CD14-positive monocyte (primary cell): Measurements from ENCODE around the gene KXD1. TPM values are rescaled to one million over a fixed set of nuclear protein-coding genes. Genes with fewer than 3 reads are reported as not detected.

ENCODE experiments used
- DNase-seq, 3 donors: peaks; one replicate each; pipeline ENCODE4 v3.0.0-alpha.2; 2011 to 2022
- H2AFZ ChIP-seq: 2 replicates; pipeline ENCODE4 v1.6.0; 2012; ENCODE audit warnings: mild to moderate bottlenecking, low read depth, low read length, inconsistent platforms; ENCODE audit not compliant: insufficient read depth, poor library complexity, severe bottlenecking
- H3K27ac ChIP-seq, 2 donors: 1 replicate in 1 of 2; 2 replicates in 1 of 2; pipeline ENCODE4 v1.5.1; 2012 to 2013; ENCODE audit warnings: low read length in 2 of 2, control low read depth in 1 of 2, inconsistent platforms in 1 of 2, low read depth in 1 of 2, mild to moderate bottlenecking in 1 of 2
- H3K27me3 ChIP-seq, 2 donors: one replicate each; pipeline versions ENCODE4 v1.6.0 to v1.6.1; 2011 to 2013; ENCODE audit warnings: low read length in 2 of 2; ENCODE audit not compliant: control insufficient read depth in 2 of 2, insufficient read depth in 2 of 2
- H3K36me3 ChIP-seq, 2 donors: replicated peaks in 1 of 2; 1 replicate in 1 of 2; 2 replicates in 1 of 2; pipeline versions ENCODE4 v1.5.1 to v1.6.1; 2012 to 2013; ENCODE audit warnings: low read length in 2 of 2, control low read depth in 1 of 2, inconsistent platforms in 1 of 2, mild to moderate bottlenecking in 1 of 2; ENCODE audit not compliant: insufficient read depth in 2 of 2, control insufficient read depth in 1 of 2
- H3K4me1 ChIP-seq, 2 donors: 1 replicate in 1 of 2; 2 replicates in 1 of 2; pipeline versions ENCODE4 v1.5.1 to v1.6.1; 2012 to 2013; ENCODE audit warnings: low read length in 2 of 2, control low read depth in 1 of 2, inconsistent platforms in 1 of 2, mild to moderate bottlenecking in 1 of 2, moderate library complexity in 1 of 2; ENCODE audit not compliant: insufficient read depth in 2 of 2, control insufficient read depth in 1 of 2
- H3K4me2 ChIP-seq: replicated peaks from 2 replicates; pipeline ENCODE3; 2012; ENCODE audit warnings: low read length, moderate library complexity, mild to moderate bottlenecking; ENCODE audit not compliant: poor library complexity, severe bottlenecking; ENCODE audit errors: extremely low read depth
- H3K4me3 ChIP-seq, 3 experiments: fragments of 200-600 bp in 1 of 3; sonication (generic) in 1 of 3; replicated peaks in 1 of 3; 1 replicate in 2 of 3; 2 replicates in 1 of 3; pipeline ENCODE4 v1.5.1; 2011 to 2013; ENCODE audit warnings: low read length in 3 of 3, mild to moderate bottlenecking in 3 of 3, control low read depth in 2 of 3, low read depth in 2 of 3, inconsistent platforms in 1 of 3, moderate library complexity in 1 of 3
- H3K79me2 ChIP-seq: 2 replicates; pipeline ENCODE4 v1.6.0; 2012; ENCODE audit warnings: mild to moderate bottlenecking, control low read depth, inconsistent platforms, low read length, moderate library complexity; ENCODE audit not compliant: insufficient read depth
- H3K9ac ChIP-seq: 2 replicates; pipeline ENCODE4 v1.6.0; 2017; ENCODE audit warnings: low read length, mild to moderate bottlenecking; ENCODE audit not compliant: insufficient read depth, poor library complexity, severe bottlenecking
- H3K9me3 ChIP-seq, 2 donors: replicated peaks in 1 of 2; 1 replicate in 1 of 2; 2 replicates in 1 of 2; pipeline versions ENCODE4 v1.5.1 to v1.6.1; 2012 to 2013; ENCODE audit warnings: low read length in 2 of 2, control low read depth in 1 of 2; ENCODE audit not compliant: control insufficient read depth in 1 of 2, insufficient read depth in 1 of 2
- H4K20me1 ChIP-seq: 2 replicates; pipeline ENCODE4 v1.6.0; 2012; ENCODE audit warnings: mild to moderate bottlenecking, low read length, control low read depth, moderate library complexity; ENCODE audit not compliant: insufficient read depth
- H3K27ac Mint-ChIP-seq, 7 donors: one replicate each; pipeline ENCODE4 v1.8.0; 2020; ENCODE audit warnings: mild to moderate bottlenecking in 7 of 7, mixed read lengths in 7 of 7, moderate library complexity in 6 of 7, inconsistent platforms in 2 of 7
- H3K27me3 Mint-ChIP-seq, 3 donors: one replicate each; pipeline ENCODE4 v1.8.0; 2021 to 2022; ENCODE audit warnings: low read depth in 3 of 3, mild to moderate bottlenecking in 3 of 3, mixed read lengths in 3 of 3, moderate library complexity in 3 of 3, inconsistent platforms in 1 of 3
- H3K36me3 Mint-ChIP-seq, 2 donors: one replicate each; pipeline ENCODE4 v1.8.0; 2020; ENCODE audit warnings: mixed read lengths in 2 of 2, inconsistent platforms in 1 of 2, mild to moderate bottlenecking in 1 of 2
- H3K4me1 Mint-ChIP-seq: one replicate; pipeline ENCODE4 v1.8.0; 2020; ENCODE audit warnings: mild to moderate bottlenecking, mixed read lengths
- H3K4me3 Mint-ChIP-seq, 2 donors: one replicate each; pipeline ENCODE4 v1.8.0; 2020; ENCODE audit warnings: mild to moderate bottlenecking in 2 of 2, mixed read lengths in 2 of 2, moderate library complexity in 1 of 2
- H3K9me3 Mint-ChIP-seq, 7 donors: one replicate each; pipeline ENCODE4 v1.8.0; 2020 to 2022; ENCODE audit warnings: mixed read lengths in 7 of 7, mild to moderate bottlenecking in 6 of 7, moderate library complexity in 6 of 7, inconsistent platforms in 2 of 7
- WGBS: methylation state at CpG from one replicate; pipeline ENCODE4 v1.1.5; 2013; ENCODE audit warnings: missing lambda C conversion rate; ENCODE audit not compliant: insufficient coverage; 5-methylcytosine and 5-hydroxymethylcytosine counted together
- intact Hi-C, 2 donors: fragments of 100-400 bp; cut with micrococcal nuclease; formaldehyde crosslinking; loops; one replicate each; pipeline versions ENCODE4 v1.15.0 to v1.15.1; 2023
- polyA minus RNA-seq: library from RNA; depleted of rRNA, polyadenylated mRNA; stranded (reverse); fragments of >200 nt; gene quantifications from 2 replicates; pipeline ENCODE4 v1.2.3, GENCODE V29; 2012
- polyA plus RNA-seq, 3 donors: library from polyadenylated mRNA; depleted of rRNA in 1 of 3; unstranded in 2 of 3; stranded (reverse) in 1 of 3; fragments of 300-500 nt in 2 of 3; fragments of >200 nt in 1 of 3; fragmentation: Illumina TruSeq in 2 of 3; gene quantifications; 1 replicate in 2 of 3; 2 replicates in 1 of 3; pipeline ENCODE4 v1.2.3, GENCODE V29; 2012 to 2021
- total RNA-seq, 12 experiments: library from RNA in 1 of 12; stranded (reverse) in 1 of 12; fragments of 120-200 nt in 1 of 12; gene quantifications; one replicate each; pipeline ENCODE4 v1.2.4 and lab custom pipeline; 2013 to 2026; ENCODE audit warnings: mixed read lengths in 6 of 12, inconsistent platforms in 1 of 12
- TF ChIP-seq, protein P1 (sequence below): fragments of 200-600 bp; IDR thresholded peaks from one replicate; pipeline ENCODE4 v1.8.0; 2022; ENCODE audit warnings: antibody characterized with exemption, mild to moderate bottlenecking

The KXD1 gene, protein sequence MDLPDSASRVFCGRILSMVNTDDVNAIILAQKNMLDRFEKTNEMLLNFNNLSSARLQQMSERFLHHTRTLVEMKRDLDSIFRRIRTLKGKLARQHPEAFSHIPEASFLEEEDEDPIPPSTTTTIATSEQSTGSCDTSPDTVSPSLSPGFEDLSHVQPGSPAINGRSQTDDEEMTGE
- 58.5 TPM for total RNA-seq (2013)
- polyA plus RNA-seq (100 to 1,000 TPM in 1 of 3 donors, 10 to 100 TPM in 2; 74.4 to 194 (median 87.9) TPM), polyA minus RNA-seq (51.1 and 87.2 TPM in 2 replicates), total RNA-seq (lab: John Stamatoyannopoulos, UW) (10.2 to 38.6 (median 33.6) reads per million in 11 experiments)

DNA sequence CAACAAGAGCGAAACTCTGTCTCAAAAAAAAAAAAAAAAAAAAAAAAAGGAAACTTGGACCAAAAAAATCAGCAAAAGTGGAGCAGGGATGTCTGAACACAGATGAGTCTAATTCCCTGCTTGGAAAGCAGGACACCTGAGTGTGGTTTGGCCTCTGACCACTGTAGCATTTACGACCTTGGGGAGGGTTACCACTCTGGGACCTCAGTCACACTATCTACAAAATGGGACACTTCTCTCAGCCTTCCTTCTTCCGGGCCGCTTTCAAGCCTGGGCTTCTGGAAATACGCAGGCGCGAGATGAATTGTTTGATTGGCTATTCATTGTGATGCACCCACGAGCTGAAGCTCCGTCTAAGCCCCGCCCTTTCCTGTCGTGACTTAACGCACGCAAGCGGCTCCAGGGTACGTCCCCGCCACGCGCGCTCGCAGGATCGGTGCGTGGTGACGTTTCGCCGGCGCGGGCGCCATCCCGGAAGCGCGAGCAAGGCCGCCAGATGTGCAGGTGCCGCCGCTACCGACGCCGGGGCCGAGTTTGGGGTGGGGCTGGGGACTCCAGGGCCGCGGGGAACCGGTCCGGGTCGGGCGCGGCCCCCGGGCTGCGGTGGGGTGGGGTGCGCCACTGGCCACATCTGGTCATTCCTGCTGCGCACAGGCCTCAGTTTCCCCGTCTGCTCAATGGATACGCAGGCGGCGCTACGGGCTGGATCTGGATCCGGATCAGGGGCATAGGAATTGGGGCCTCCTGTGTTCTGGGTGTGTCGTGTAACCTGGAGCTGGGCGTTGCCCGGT lies at the start of gene KXD1:
Gene KXD1 (plus strand): TSS at position 460 of the 791 bp plus-strand sequence. CDS start 4,187 bp downstream, outside the sequence.
- Histone ChIP-seq H4K20me1 (no peaks in the 10 kb centered on the region), H3K36me3 (peaks cover 11 to 13% of the 10 kb centered on the region in 2 donors), H3K9ac (peak within 1 kb of the TSS; percentile 95), H3K4me3 (peak within 1 kb of the TSS; percentile 75 to 96 (median 95)), H3K4me2 (peak within 1 kb of the TSS; percentile 100), H3K9me3 (no peaks in the 10 kb centered on the region), H2AFZ (peak within 1 kb of the TSS; percentile 68), H3K27me3 (no peaks in the 10 kb centered on the region), H3K27ac (peak within 1 kb of the TSS; percentile 69 to 97), H3K4me1 (peaks cover 14 to 17% of the 10 kb centered on the region in 2 donors), H3K79me2 (peaks cover 38% of the 10 kb centered on the region)
- Mint-ChIP-seq H3K9me3 (no peaks in the 10 kb centered on the region), H3K27ac (peak within 1 kb of the TSS; percentile 93 to 97 (median 95)), H3K4me1 (peaks cover 16% of the 10 kb centered on the region), H3K27me3 (peaks cover 0 to 3% (median 0%) of the 10 kb centered on the region in 3 donors), H3K36me3 (peaks cover 11 to 13% of the 10 kb centered on the region in 2 donors), H3K4me3 (peak within 1 kb of the TSS; percentile 88 to 90)
- TF ChIP-seq, protein P1, sequence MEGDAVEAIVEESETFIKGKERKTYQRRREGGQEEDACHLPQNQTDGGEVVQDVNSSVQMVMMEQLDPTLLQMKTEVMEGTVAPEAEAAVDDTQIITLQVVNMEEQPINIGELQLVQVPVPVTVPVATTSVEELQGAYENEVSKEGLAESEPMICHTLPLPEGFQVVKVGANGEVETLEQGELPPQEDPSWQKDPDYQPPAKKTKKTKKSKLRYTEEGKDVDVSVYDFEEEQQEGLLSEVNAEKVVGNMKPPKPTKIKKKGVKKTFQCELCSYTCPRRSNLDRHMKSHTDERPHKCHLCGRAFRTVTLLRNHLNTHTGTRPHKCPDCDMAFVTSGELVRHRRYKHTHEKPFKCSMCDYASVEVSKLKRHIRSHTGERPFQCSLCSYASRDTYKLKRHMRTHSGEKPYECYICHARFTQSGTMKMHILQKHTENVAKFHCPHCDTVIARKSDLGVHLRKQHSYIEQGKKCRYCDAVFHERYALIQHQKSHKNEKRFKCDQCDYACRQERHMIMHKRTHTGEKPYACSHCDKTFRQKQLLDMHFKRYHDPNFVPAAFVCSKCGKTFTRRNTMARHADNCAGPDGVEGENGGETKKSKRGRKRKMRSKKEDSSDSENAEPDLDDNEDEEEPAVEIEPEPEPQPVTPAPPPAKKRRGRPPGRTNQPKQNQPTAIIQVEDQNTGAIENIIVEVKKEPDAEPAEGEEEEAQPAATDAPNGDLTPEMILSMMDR = no peak
- DNase-seq = peak; percentile 99 to 100 (median 100)
- intact Hi-C loops = loop anchor here (1.0 to 5.0 kb wide), 4 partner anchors 13 to 35 kb away; partner anchors contain the start of genes ELL (in 2 of the 2) and UBA52 (in 1 of the 2)
- 2% methylated on average over 55 of the region's 58 CpGs for WGBS

DNA sequence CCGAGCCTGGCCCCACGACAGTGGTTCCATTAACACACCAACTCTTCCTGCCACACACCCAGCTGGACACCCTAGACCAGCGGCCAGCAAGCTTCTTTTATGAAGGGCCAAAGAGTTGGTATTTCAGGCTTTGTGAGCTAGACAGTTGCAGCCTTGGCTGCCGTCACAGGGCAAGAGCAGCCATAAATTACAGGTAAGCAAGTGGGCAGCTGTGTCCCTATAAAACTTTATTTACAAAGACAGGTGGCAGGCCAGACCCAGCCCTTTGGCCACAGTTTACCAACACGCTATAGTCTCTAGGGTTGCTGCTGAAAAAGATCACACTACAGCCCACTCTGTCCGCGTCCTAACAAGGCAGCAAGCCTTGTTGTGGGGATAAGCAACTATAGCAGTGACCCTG lies 49.1 kb upstream of the KXD1 start:
- H2AFZ ChIP-seq = no peak overlapping the region
- no peaks in the 10 kb centered on the region for H3K9me3 ChIP-seq
- Mint-ChIP-seq H3K4me1 (peaks cover 81% of the 10 kb centered on the region), H3K27me3 (peaks cover 0 to 4% (median 2%) of the 10 kb centered on the region in 3 donors), H3K9me3 (no peaks in the 10 kb centered on the region), H3K4me3 (no peak overlapping the region), H3K36me3 (peaks cover 26 to 33% of the 10 kb centered on the region in 2 donors), H3K27ac (peak overlapping the region in 4 of 7 donors; percentile 6 to 36 (median 8))
- 89% methylated on average over 5 of the region's 7 CpGs for WGBS
- no peak for DNase-seq
- peaks cover 4 to 8% of the 10 kb centered on the region in 2 donors for H3K36me3 ChIP-seq
- intact Hi-C loops = loop anchor here in 1 of 2 donors (5.0 kb wide), 1 partner anchor 36 kb away; no protein-coding TSS in a partner anchor
- H3K27me3 ChIP-seq = no peaks in the 10 kb centered on the region
- H3K4me3 ChIP-seq = no peak overlapping the region
- H3K4me2 ChIP-seq = no peak overlapping the region
- H3K9ac ChIP-seq = no peak overlapping the region
- H3K4me1 ChIP-seq = peaks cover 61 to 70% of the 10 kb centered on the region in 2 donors
- peaks cover 98% of the 10 kb centered on the region for H3K79me2 ChIP-seq
- H4K20me1 ChIP-seq = peaks cover 98% of the 10 kb centered on the region
- TF ChIP-seq, protein P1 = no peak
- H3K27ac ChIP-seq = peak overlapping the region in 1 of 2 donors; percentile 20
